RWPE1 (cell line): Measurements from ENCODE around the gene SEMA4C.

Experiments used
- CTCF ChIA-PET: fragments of 350-600 bp; sonication (Branson Sonifier 250); formaldehyde crosslinking; extraction: SDS; loops from one replicate; lab custom pipeline; 2021; lab: Yijun Ruan, JAX
- POLR2A ChIA-PET: fragments of 400-600 bp; formaldehyde crosslinking; extraction: SDS; loops from one replicate; lab custom pipeline; 2020; ENCODE audit warnings: antibody characterized with exemption; ENCODE audit not compliant: low non-redundant PET; lab: Yijun Ruan, JAX
- DNase-seq: peaks from one replicate; pipeline ENCODE4 v3.0.0; 2012; ENCODE audit warnings: low spot score
- H3K27ac ChIP-seq: fragments of 450-650 bp; 2 replicates; pipeline ENCODE4 v1.5.1; 2017
- CTCF ChIP-seq: fragments of 450-650 bp; conservative IDR thresholded peaks from 2 replicates; pipeline ENCODE4 v1.5.1; 2017; ENCODE audit warnings: low read depth, mild to moderate bottlenecking

The SEMA4C gene

DNA sequence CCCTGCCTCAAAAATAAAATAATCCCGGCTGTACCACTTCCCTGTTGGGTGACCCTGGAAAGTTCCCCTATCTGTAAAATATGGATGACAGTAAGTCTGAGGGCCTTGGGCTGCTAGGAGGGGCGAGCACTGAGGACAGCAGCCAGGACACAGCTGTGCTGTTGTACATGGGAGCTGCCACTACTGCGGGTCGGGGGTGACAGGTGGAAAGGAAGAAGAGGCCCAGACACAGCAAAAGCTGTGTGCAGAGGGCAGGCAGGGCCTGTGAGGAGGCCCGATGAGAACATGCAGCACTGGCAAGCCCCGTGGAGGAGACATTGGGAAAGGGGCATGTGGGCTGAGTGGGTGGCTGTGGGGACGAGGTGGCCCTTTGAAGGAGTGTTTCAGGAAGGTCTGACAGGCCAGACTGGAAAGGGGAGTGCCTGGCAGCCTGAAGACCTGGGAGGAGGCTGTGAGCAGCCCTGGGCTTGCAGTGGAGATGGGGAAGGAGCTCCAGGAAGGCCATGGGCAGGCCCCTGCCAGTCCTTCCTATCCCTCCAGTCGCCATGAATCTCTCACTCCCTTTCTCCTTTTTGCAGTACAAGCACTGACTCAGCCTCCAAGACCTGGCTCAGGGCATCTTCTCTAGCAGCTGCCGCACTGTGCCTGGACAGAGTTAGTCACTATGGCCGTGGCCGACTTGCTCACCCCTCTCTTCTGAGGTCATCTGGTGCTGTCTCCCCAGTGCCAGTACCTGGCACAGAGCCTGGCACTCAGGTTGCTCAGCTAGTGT lies 28.9 kb upstream of the SEMA4C start:
- ChIA-PET CTCF (interaction anchor here (0.7 to 0.8 kb wide), 2 partner anchors 15 to 30 kb away, joined by 3 to 4 read pairs; no protein-coding TSS in a partner anchor), POLR2A (no interaction called here)
- DNase-seq, result no peak
- H3K27ac ChIP-seq, result peak overlapping the region; percentile 67
- no peak for TF ChIP-seq CTCF

GRCh38 chr2:96898135-96898505 lies 28.2 kb upstream of the SEMA4C start:
- ChIA-PET CTCF (interaction anchor here (0.6 to 0.8 kb wide), 2 partner anchors 14 kb away, joined by 3 to 4 read pairs; no protein-coding TSS in a partner anchor), POLR2A (no interaction called here)
- H3K27ac ChIP-seq, result 0 out of 2 replicates have a peak overlapping the region, but pooled peaks have one; percentile 2
- no peak for DNase-seq
- no peak for TF ChIP-seq CTCF

- ChIA-PET CTCF (interaction anchor here (0.6 to 0.8 kb wide), 2 partner anchors 13 to 15 kb away, joined by 3 to 4 read pairs; no protein-coding TSS in a partner anchor), POLR2A (no interaction called here)
- DNase-seq, result no peak
Observed at GRCh38 chr2:96897491-96898134, 27.7 kb upstream of the SEMA4C start.

DNA sequence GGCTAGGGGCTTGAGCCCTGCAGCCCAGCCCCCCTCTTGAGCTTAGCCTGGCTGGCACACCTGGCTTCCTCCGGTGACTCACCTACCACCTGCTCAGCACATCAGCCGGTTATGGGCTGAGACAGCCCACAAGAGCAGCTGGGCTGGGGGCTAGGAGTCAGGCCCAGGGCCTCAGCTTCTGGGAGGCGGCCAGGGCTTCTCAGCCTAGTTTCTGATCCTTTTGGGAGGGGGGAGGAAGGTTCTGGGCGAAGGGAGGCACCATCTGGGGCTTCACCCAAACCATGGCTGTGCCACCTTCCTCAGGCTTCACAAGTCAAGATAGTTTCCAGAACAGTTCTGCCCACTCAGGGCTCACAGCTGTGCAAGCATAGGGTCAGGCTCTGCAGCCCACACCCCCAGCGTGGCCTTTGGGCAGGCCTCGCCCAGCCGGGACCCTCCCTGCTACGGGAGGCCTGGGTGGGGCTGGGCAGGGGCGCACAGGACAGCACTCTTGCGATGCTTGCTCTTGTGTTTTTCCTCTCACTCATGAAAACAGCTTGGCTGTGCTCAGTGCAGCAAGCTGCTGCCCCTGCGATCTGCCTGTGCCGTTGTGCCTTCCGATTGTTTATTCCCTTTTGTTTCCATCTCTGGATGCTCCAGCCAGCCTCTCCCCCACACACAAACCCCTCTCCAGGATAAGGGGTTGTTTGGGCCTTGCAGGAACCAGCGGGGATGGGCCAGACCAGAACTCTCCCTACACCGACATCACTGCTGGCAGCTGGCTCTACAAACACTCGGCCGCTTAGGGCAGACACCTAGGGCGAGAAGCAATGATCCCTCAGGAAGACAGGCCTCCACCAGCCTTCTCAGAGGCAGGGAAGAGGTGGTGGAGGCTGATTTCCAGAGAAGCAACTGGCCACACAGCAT lies 26.1 kb upstream of the SEMA4C start:
- no peak for TF ChIP-seq CTCF
- ChIA-PET CTCF (interaction anchor here (0.7 to 0.9 kb wide), 2 partner anchors 27 to 37 kb away, joined by 4 read pairs; no protein-coding TSS in a partner anchor), POLR2A (interaction anchor here (0.6 to 0.9 kb wide), 2 partner anchors 32 to 38 kb away, joined by 3 read pairs; no protein-coding TSS in a partner anchor)
- peak overlapping the region; percentile 64 for H3K27ac ChIP-seq
- peak; percentile 75 for DNase-seq

More at GRCh38 chr2:96897491-96898134, 27.7 kb upstream of the SEMA4C start:
- 0 out of 2 replicates have a peak overlapping the region, but pooled peaks have one; percentile 2 for H3K27ac ChIP-seq
- TF ChIP-seq CTCF, result no peak

- no peak for TF ChIP-seq CTCF
- ChIA-PET CTCF (interaction anchor here (0.7 to 0.9 kb wide), 2 partner anchors 26 to 37 kb away, joined by 4 read pairs; no protein-coding TSS in a partner anchor), POLR2A (interaction anchor here (0.6 to 0.9 kb wide), 2 partner anchors 33 to 37 kb away, joined by 3 read pairs; no protein-coding TSS in a partner anchor)
- H3K27ac ChIP-seq, result peak overlapping the region; percentile 64
- DNase-seq, result no peak
Observed at GRCh38 chr2:96895032-96895745, 25.3 kb upstream of the SEMA4C start.
